ENCODE measurements around the gene ARHGEF17. TPM values are rescaled to one million over a fixed set of nuclear protein-coding genes. Genes with fewer than 3 reads are reported as not detected.
A peak's percentile ranks its signal among the peaks of the same experiment; 100 is the strongest.

The ARHGEF17 gene
- polyA plus RNA-seq, 4 donors, result 77.0 to 96.1 (median 85.9) TPM

GRCh38 chr11:73390601-73391565, 82.8 kb downstream of the ARHGEF17 start:
- DNase-seq (ENCODE audit: low read depth in 4 of 4, low spot score in 3 of 4), result no peak

- DNase-seq (ENCODE audit: low read depth in 4 of 4, low spot score in 3 of 4), result no peak
Observed at GRCh38 chr11:73391665-73392064, 83.6 kb downstream of the ARHGEF17 start.

- DNase-seq (ENCODE audit: low read depth in 4 of 4, low spot score in 3 of 4), result no peak
Observed at GRCh38 chr11:73392108-73393010, 84.3 kb downstream of the ARHGEF17 start.

GRCh38 chr11:73393011-73393380, 84.9 kb downstream of the ARHGEF17 start:
- DNase-seq (ENCODE audit: low read depth in 4 of 4, low spot score in 3 of 4), result no peak

GRCh38 chr11:73393479-73394415, 85.7 kb downstream of the ARHGEF17 start:
- DNase-seq (ENCODE audit: low read depth in 4 of 4, low spot score in 3 of 4), result peak in 2 of 4 donors; percentile 52 to 65

- DNase-seq (ENCODE audit: low read depth in 4 of 4, low spot score in 3 of 4), result no peak
Observed at GRCh38 chr11:73394416-73395296, 86.6 kb downstream of the ARHGEF17 start.

- no peak for DNase-seq (ENCODE audit: low read depth in 4 of 4, low spot score in 3 of 4)
Observed at GRCh38 chr11:73395297-73396208, 87.5 kb downstream of the ARHGEF17 start.

GRCh38 chr11:73396251-73396930, 88.3 kb downstream of the ARHGEF17 start:
- no peak for DNase-seq (ENCODE audit: low read depth in 4 of 4, low spot score in 3 of 4)

GRCh38 chr11:73396985-73397384, 88.9 kb downstream of the ARHGEF17 start:
- DNase-seq (ENCODE audit: low read depth in 4 of 4, low spot score in 3 of 4), result no peak

GRCh38 chr11:73397468-73398131, 89.5 kb downstream of the ARHGEF17 start:
- no peak for DNase-seq (ENCODE audit: low read depth in 4 of 4, low spot score in 3 of 4)

- no peak for DNase-seq (ENCODE audit: low read depth in 4 of 4, low spot score in 3 of 4)
Observed at GRCh38 chr11:73398132-73398526, 90.1 kb downstream of the ARHGEF17 start.

GRCh38 chr11:73398721-73399120, 90.6 kb downstream of the ARHGEF17 start:
- no peak for DNase-seq (ENCODE audit: low read depth in 4 of 4, low spot score in 3 of 4)

GRCh38 chr11:73399159-73399590, 91.1 kb downstream of the ARHGEF17 start:
- DNase-seq (ENCODE audit: low read depth in 4 of 4, low spot score in 3 of 4), result no peak

GRCh38 chr11:73399636-73400035, 91.6 kb downstream of the ARHGEF17 start:
- no peak for DNase-seq (ENCODE audit: low read depth in 4 of 4, low spot score in 3 of 4)

- DNase-seq (ENCODE audit: low read depth in 4 of 4, low spot score in 3 of 4), result no peak
Observed at GRCh38 chr11:73400293-73400692, 92.2 kb downstream of the ARHGEF17 start.

GRCh38 chr11:73401217-73401923, 93.3 kb downstream of the ARHGEF17 start:
- no peak for DNase-seq (ENCODE audit: low read depth in 4 of 4, low spot score in 3 of 4)
